DMS79 (cell line): ENCODE measurements around the gene ASS1.
"Not testable (repeated sequence)": the region's sequence is repeated elsewhere in the genome, so short reads cannot be mapped to it uniquely, and the experiment has no call there.

Source experiments
- DNase-seq: peaks from one replicate; lab custom pipeline; 2025; lab: John Stamatoyannopoulos, UW

Gene ASS1

DNA sequence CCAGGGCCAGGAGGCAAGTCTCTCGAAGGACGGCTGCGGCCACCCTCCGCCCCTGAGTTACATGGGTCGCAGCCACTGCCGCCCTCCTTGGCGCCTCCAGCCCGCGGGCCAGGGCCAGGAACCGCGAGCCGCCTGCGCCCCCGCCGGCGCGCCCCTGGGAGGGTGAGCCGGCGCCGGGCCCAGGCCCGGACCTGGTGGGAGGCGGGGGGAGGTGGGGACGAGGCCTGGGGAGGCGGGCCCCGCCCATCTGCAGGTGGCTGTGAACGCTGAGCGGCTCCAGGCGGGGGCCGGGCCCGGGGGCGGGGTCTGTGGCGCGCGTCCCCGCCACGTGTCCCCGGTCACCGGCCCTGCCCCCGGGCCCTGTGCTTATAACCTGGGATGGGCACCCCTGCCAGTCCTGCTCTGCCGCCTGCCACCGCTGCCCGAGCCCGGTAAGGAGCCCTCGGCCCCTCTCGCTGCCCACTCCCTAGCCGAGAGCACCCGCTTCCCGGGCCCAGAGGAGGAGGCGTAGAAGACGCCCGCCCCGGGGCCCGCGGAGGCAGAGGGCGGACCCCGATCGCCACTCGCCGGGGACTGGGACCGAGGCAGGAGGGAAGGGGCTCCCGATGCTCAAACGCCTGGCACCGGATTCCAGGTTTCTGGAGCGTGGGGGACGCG lies at the start of gene ASS1:
ASS1 (plus strand) TSS at position 397 of the 657 bp plus-strand sequence. CDS start 7,268 bp downstream, outside the sequence.
- DNase-seq, result peak; percentile 61

DNA sequence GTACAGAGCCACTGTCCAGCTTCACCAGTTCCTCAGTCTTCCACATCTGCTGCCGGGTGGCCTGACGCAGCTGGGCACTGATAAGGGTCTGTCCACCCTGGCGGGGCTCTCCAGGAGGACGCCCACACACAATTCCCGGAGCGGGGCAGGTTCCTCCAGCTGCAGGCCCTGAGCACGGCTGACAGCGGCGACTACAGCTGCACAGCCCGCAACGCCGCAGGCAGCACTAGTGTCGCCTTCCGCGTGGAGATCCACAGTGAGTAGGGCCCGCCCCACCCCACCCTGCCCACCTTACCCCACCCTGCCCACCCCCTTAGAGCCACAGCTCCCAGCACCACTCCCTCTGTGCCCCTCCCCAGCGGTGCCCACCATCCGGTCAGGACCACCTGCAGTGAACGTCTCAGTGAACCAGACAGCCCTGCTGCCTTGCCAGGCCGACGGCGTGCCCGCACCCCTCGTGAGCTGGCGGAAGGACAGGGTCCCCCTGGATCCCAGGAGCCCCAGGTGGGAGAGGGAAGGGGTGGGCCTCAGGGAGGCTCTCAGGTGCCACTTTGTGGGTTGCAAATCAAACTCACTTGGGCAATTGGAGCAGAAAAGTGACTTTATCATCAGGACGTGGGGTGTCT lies 48.8 kb upstream of the ASS1 start:
- no peak for DNase-seq

DNA sequence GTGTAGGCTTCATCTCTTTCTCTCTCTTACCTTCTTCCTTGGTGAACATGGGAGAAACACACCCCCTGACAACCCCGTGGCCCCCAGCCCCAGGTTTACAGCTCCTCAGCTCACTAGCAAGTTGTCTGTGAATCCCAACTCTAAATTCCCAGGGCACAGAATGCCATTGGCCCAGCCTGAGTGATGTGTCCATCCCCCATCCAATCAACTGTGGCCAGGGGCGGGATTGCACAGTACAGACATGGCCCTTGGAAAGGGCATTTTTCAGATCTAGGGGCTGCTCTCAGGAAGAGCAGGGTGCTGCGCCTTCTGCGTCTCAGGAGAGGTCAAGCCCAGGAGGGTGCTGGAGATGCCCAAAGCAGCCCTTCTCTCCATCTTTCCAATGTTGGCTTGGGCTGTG lies 48.2 kb upstream of the ASS1 start:
- DNase-seq, result no peak

DNA sequence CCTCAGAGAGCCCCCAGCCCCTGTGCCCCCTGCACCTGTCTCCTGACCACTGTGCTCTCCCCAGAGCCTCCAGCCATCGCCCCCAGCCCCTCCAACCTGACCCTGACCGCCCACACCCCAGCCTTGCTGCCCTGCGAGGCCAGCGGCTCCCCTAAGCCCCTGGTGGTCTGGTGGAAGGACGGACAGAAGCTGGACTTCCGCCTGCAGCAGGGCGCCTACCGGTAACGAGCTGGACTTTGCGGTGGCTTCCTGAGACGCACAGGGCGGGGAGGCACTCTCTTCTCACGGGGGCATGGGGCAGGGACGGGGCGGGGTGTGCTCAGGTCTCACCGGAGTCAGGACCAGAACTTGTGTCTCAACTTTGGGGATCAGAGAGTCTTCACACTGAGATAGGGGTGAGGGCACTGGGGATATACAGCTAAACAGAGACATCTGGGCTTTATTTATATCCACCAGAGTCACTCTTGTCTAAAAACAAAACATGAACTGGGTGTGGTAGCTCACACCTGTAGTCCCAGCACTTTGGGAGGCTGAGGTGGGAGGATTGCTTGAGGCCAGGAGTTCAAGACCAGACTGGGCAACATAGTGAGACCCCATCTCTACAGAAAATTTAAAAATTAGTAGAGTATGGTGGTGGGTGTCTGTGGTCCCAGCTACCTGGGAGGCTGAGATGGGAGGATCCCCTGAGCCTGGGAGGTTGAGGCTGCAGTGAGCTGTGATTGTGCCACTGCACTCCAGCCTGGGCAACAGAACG lies 46.1 kb upstream of the ASS1 start:
- no peak for DNase-seq

DNA sequence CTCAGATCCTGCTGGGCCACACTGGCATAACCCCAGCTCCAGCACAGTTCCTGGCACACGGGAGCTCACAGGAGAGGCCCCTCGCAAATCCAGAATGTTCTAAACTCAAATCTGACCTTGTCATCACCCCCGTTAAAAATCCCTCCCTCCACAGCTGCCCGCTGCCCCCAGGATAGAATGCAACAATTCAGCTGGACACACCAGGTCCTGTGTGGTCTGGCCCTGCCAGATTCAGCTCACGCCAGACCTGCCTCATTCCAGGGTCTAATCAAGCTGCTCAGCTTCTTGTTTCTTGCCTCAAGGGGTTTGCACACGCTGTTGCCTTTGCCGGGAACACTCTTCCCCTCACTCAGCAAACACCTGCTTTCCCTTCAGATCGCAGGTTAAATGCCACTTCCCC lies 45.0 kb upstream of the ASS1 start:
- no peak for DNase-seq

DNA sequence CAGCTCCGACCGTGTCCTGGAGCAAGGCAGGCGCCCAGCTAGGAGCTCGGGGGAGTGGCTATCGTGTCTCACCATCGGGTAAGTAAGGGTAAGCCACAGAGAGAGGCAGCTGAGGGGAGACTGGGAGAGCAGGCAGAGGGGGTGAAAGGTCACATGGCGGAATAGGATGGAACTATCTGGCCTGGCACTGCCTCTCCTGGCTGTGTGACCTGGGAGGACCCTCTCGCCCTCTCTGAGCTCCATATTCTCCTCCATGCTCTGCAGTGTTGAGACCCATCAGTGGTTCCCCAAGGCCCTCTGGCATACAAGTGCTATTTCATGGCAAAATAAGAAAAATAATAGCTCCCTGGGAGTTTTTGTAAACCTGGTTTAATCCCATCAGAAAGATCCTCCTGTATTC lies 43.9 kb upstream of the ASS1 start:
- DNase-seq, result no peak

DNA sequence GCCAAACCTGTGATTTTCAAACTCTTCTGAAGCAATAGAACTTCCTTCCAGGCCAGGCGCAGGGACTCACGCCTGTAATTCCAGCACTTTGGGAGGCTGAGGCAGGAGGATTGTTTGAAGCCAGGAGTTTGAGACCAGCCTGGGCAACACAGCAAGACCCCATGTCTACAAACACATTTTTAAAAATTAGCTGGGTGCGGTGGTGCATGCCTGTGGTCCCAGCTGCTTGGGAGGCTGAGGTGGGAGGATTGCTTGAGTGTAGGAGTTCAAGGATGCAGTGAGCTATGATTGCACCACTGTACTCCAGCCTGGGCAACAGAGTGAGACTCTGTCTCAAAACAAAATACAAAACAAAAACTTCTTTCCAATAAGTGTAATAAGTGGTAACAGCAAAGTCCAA lies 43.0 kb upstream of the ASS1 start:
- not testable (repeated sequence) for DNase-seq

DNA sequence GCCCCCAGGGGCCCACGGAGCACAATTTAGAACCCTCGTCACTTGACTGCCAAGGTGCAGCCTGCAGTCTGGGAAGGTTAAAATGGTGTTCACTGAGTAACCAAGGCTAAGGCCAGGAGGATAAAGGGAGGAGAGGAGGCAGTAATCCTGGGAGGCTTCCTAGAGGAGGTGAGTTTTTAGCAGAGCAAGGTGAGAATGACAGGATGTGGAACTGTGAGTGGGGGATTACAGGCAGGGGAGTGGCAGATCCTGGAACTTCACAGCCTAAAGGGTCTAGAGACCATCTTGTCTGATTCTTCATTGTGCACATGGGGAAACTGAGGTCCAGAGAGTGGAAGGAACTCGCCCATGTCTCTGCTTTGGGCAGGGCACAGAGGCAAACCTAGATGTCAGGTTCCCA lies 42.5 kb upstream of the ASS1 start:
- no peak for DNase-seq

DNA sequence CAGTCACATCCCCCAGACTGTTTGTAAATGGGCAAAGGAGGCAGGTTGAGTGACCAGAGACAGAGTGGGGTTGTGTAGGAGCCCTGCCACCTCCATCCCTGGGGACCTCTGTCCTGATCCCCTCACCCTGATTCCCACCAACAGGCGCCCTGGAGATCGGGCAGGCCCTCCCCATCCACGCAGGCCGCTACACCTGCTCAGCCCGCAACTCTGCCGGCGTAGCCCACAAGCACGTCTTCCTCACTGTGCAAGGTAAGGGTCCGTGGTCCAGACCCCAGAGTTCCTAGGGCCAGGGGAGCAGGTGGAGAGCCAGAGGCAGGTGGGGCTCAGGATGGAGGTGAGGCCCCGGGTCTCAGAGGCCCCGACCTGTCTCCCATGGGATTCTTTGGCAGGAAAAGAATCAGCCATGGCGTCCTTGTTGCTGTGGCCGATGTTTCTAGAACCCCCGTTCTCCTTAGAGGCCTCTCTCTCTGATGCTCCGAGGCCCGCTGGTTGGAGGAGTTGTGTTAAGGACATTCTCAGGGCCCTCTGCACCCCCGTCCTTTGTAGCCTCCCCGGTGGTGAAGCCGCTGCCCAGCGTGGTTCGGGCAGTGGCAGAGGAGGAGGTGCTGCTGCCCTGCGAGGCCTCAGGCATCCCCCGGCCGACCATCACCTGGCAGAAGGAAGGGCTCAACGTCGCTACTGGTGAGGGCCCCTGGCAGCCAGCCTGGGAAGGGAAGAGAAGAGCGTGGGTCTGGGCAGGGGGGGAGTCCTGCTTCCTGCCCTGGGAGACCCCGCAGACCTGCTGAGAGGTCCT lies 41.9 kb upstream of the ASS1 start:
- no peak for DNase-seq

DNA sequence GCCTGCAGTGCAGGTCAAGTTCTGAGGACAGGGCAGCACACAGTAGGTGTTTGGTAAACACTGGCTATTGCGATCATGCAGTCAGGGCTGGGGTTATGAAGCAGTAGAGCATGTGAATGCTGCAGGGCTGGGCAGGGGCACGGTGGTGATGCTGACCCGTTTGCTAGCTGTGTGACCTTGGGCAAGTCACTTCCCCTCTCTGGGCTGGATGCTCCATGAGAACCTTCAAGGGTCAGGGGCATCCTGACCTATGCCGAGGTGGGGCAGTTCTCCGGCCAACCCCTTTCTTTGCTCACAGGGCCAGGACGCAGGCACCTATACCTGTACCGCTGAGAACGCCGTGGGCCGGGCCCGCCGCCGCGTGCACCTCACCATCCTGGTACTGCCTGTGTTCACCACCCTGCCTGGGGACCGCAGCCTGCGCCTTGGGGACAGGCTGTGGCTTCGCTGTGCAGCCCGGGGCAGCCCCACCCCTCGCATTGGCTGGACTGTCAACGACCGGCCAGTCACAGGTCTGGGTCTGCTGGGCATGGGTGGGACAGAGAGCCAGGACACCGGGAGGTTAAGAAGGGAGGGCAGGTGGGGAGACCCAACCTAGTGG lies 39.0 kb upstream of the ASS1 start:
- DNase-seq, result no peak

DNA sequence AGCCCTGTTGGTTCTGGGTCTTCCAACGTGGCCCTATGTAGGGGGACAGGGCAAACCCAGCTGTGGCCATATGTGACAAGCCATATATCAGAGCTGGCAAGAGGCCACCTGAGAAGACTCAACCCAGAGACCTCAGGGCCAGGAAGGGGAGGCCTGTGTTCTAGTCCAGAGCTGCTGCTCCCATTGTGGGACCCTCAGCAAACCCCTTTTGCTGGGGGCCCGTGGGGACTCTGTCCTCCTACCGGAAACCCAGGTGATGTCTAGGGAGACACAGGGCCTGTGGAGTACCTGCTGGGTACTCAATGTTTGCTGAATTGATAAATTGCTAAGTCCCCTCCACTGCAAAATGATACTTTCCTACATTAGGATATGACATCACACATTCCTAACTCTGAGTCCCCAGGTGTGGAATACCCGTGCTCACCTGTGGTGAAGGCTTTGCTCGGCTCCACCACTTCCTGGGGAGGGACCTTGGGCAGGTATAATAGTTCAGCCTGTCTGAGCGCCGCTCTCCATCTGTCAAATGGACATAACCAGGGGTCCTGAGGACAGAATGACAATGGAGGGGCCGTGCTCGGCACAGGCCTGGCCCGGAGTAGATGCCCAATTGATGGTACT lies 38.4 kb upstream of the ASS1 start:
- DNase-seq, result no peak

DNA sequence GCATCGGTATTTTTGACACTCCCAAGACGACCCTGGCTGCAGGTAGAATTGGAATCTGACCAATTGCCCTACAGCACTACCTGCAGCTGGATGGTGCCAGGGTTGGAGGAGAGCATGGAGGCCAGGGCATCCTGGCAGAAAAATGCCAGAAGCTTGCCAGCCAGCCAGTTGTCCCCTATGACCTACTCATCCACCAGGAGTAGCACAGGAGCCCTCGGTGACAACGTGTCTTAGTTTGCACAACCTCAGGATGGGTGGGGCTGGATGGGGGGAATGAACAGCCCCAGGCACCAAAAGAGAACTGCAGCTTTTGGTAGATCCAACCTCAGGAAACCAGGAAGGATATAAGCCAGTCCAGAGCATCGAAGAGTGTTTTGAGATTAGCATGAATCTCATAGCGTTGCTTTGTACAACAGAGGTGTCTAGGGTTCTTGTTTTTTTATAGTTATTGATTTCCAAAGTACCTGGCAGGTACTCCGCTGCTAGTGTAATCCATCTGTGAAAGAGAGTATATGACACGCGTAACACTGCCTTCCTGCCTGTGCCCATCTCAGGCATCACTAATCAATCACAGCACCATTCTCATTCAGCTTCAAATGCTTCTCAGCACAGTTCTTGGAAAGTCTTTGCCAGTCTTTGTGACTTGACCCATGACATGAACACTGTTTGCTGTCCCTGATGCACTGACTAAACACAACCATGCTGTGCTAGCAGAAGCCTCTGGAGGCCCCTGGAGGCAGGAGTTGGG lies 36.7 kb upstream of the ASS1 start:
- DNase-seq, result no peak

DNA sequence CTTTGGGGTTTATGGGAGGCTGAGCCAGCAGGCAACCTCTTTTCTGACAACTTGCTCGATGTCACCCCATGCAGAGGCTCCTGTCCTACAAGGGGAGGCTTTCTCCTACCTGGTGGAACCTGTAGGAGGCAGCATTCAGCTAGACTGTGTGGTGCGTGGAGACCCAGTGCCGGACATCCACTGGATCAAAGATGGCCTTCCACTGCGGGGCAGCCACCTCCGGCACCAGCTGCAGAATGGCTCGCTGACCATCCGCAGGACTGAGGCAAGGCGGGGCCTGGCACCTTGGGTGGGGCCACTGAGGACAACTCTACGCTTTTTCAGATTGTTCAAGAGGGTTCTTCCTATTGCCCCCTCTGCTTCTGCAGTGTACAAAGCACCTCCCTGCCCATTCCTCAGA lies 36.1 kb upstream of the ASS1 start:
- DNase-seq, result no peak

DNA sequence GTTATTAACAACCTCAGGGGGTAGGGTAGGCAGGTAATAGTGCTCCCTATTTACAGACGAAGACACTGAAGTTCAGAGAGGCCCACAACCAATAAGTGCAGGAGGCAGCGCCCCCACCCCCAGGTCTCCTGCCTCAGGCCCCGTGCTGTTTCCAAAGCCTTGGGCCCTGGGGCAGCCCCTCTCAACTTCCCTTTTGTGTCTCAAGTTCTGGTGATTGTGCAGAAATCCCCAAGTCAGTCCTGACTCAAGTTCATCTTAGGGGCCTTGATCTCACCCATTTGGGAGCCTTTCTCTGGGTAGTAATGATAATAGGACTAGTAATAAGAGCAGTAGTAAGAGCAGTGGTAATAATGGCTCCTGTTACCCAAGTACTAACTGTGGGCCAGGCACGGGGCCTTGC lies 35.5 kb upstream of the ASS1 start:
- no peak for DNase-seq

DNA sequence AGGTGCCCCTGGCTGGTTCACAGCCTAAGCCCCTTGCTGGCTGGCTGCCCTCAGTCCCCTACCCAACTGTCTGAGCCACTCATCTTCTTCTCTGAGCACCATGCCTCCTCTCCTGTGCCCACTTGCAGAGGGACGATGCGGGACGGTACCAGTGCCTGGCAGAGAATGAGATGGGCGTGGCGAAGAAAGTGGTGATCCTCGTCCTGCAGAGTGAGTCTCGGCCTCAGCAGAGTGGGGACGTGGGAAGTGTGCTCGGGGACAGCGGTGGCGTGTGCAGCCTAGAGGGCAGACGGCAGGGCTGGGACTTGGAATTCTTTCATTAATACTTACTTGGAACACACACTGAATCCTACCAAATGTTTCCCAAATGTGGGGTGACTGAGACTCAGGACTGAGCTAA lies 34.3 kb upstream of the ASS1 start:
- DNase-seq, result no peak

DNA sequence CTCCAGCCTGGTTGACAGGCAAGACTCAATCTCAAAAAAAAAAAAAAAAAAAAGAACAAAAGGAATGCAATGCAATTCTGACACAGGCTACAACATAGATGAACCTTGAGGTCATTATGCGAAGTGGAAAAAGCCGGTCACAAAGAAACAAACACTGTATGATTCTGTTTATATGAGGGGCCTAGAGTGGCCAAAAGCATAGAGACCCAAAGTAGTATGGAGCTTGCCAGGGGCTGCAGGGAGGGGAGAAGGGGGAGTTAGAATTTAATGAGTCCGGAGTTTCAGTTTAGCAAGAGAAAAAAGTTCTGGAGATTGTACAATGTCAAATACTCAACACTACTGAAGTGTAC lies 33.2 kb upstream of the ASS1 start:
- DNase-seq, result no peak

DNA sequence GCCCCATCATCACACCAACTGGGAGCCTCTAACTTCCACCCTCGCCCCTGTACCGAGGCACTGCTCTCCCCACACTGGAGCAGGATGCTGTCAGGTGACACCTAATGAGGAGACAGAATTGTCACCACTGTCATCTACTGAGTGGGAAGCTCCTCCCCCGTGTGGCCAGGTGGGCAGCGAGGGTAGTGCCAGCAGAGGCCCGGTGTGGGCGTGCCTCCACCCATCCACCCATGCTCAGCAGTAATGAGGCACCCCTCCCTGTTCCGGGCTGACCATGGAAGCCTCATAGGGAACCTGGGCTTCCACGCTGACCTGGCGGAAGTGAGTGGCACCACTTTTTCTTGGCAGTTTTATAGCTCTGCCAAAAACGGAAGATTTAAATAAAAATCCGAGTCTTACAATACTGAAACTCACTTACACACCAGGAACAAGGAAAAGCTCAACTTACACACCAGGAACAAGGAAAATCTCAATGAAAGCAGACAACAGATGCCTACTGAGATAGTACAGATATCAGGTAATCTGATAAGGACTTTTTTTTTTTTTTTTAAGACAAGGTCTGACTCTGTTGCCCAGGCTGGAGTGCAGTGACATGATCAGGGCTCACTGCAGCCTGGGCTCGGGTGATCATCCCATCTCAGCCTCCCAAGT lies 30.6 kb upstream of the ASS1 start:
- DNase-seq, result no peak

DNA sequence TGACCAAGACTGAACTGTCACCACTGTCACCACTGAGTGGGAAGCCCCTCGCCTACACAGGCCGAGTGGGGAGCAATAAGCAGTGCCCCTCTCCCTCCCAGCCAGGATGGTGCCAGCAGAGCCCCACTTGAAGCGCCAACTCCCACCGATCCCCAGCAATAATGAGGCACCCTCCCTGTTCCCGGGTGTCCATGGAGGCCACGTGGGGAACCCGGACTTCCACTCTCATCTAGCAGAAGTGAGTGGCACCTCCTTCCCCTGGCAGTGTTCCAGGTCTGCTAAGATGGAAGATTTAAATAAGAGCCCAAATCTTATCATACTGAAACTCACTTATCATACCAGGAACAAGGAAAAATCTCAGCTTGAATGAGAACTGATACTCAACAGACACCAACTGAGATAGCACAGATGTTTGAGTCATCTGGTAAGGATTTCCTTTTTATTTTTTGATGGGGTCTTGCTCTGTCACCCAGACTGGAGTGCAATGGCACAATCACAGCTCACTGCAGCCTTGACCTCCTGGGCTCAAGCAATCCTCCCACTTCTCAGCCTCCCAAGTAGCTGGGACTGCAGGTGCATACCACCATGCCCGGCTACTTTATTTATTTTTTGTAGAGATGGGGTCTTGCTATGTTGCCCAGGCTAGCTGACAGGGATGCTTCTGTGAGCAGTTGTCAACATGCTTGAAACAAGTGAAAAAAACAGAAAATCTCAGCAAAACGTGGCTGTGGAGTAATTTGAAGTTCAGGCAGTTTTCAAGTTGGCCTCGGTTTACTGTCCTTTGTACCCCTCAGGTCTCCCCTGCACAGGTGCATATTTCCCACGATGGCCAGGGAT lies 29.6 kb upstream of the ASS1 start:
- no peak for DNase-seq

DNA sequence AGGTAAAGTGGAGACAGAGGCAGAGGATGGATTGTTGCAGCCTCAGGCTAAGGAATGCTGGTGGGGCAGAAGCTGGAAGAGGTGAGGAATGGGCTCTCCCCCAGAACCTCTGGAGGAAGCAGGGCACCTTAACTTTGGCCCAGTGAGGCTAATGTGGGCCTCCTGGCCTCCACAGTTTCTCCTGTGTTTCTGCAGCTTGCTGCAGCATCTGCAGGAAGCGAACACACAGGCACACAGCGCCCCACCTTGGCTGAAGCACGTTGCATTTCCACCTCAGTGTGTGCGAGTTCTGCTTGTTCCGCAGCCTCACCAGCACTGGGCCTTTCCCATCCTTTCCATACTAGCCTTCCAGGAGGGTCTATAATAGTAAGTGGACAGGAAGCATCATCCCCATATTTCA lies 27.2 kb upstream of the ASS1 start:
- DNase-seq, result no peak

DNA sequence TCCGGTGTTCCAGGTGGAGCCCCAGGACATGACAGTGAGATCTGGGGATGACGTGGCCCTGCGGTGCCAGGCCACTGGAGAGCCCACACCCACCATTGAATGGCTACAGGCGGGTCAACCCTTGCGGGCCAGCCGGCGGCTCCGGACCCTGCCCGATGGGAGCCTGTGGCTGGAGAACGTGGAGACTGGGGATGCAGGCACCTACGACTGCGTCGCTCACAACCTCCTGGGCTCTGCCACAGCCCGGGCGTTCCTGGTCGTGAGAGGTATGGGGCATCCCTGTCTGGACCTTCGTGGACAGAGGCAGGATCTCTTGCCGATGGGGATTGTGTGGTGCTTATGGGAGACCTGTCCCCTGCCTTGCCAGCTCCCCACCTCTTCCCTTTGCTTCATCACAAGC lies 26.0 kb upstream of the ASS1 start:
- DNase-seq, result no peak
